Panc1 (cell line): ENCODE data around the gene PPP1R15A. TPM values are rescaled to one million over a fixed set of nuclear protein-coding genes. Genes with fewer than 3 reads are reported as not detected.

Source experiments
- ATAC-seq: fragments of 200-7000 bp; cut with Tn5 transposase; 2 replicates; pipeline ENCODE4 v1.9.1; 2020; ENCODE audit warnings: mild to moderate bottlenecking, moderate library complexity
- BruUV-seq: library from RNA; stranded (reverse); fragments of 400-500 nt; replicated peaks from 2 replicates; lab custom pipeline; 2021; lab: Mats Ljungman, UMichigan
- CTCF ChIA-PET: fragments of 300-600 bp; sonication (Branson Sonifier 250); formaldehyde crosslinking; loops from one replicate; lab custom pipeline; 2022; ENCODE audit warnings: antibody characterized with exemption; lab: Charles Lee
- POLR2A ChIA-PET: fragments of 300-600 bp; sonication (Branson Sonifier 250); formaldehyde crosslinking; loops from one replicate; lab custom pipeline; 2022; ENCODE audit warnings: antibody characterized with exemption; lab: Charles Lee
- DNase-seq: peaks from one replicate; pipeline ENCODE4 v3.0.0-alpha.2; 2010; ENCODE audit warnings: low read depth, low spot score
- H3K27ac ChIP-seq: 2 replicates; pipeline ENCODE4 v1.5.1; 2011; ENCODE audit warnings: mild to moderate bottlenecking, low read length, inconsistent platforms
- H3K27me3 ChIP-seq: fragments of 200-500 bp; sonication (Bioruptor generic); 2 replicates; pipeline ENCODE4 v1.6.0; 2014; ENCODE audit warnings: low read length, inconsistent platforms; ENCODE audit not compliant: control insufficient read depth, insufficient read depth
- H3K36me3 ChIP-seq: fragments of 200-500 bp; sonication (Bioruptor generic); 2 replicates; pipeline ENCODE4 v1.5.1; 2014; ENCODE audit warnings: inconsistent platforms, mild to moderate bottlenecking, low read length, moderate library complexity; ENCODE audit not compliant: control insufficient read depth, insufficient read depth
- H3K4me1 ChIP-seq: 2 replicates; pipeline ENCODE4 v1.5.1; 2011; ENCODE audit warnings: inconsistent platforms, mild to moderate bottlenecking, low read length, moderate library complexity; ENCODE audit not compliant: control insufficient read depth, insufficient read depth
- H3K4me3 ChIP-seq, 2 experiments: 2 replicates each; pipeline ENCODE4 v1.5.1; 2011 to 2012; ENCODE audit warnings: low read depth in 2 of 2, low read length in 2 of 2, mild to moderate bottlenecking in 2 of 2, inconsistent platforms in 1 of 2, moderate library complexity in 1 of 2
- H3K9me3 ChIP-seq: fragments of 200-500 bp; sonication (Bioruptor generic); 2 replicates; pipeline ENCODE4 v1.5.1; 2014; ENCODE audit warnings: low read depth, mild to moderate bottlenecking, inconsistent platforms, low read length, moderate library complexity; ENCODE audit not compliant: control insufficient read depth, insufficient read depth
- CTCF ChIP-seq: fragments of 450-650 bp; IDR thresholded peaks from 2 replicates; pipeline ENCODE4 v1.5.1; 2017; ENCODE audit warnings: mild to moderate bottlenecking
- POLR2AphosphoS5 ChIP-seq: IDR thresholded peaks from 2 replicates; pipeline ENCODE4 v1.6.1; 2012; ENCODE audit warnings: mild to moderate bottlenecking, low read depth, low read length, moderate library complexity
- SIN3A ChIP-seq: IDR thresholded peaks from 2 replicates; pipeline ENCODE4 v1.6.1; 2012; ENCODE audit warnings: low read depth, mild to moderate bottlenecking, low read length, moderate library complexity, borderline replicate concordance; ENCODE audit not compliant: insufficient read depth
- TCF7L2 ChIP-seq: IDR thresholded peaks from 2 replicates; pipeline ENCODE4 v1.6.1; 2011; ENCODE audit warnings: mild to moderate bottlenecking, low read depth, low read length, inconsistent platforms
- in situ Hi-C: cut with HindIII; loops from 2 replicates; pipeline ENCODE4 v1.10.0; 2016; ENCODE audit warnings: low sequenced_read_pairs, low pct_unique_long_range_greater_than_20kb
- intact Hi-C: fragments of 100-400 bp; cut with micrococcal nuclease; formaldehyde crosslinking; loops from one replicate; pipeline ENCODE4 v1.10.0; 2022; ENCODE audit not compliant: unreplicated experiment
- total RNA-seq: library from RNA; stranded (reverse); gene quantifications from one replicate; pipeline ENCODE4 v1.2.1, GENCODE V29; 2021; ENCODE audit not compliant: unreplicated experiment
- TF ChIP-seq, protein P1 (sequence below), 2 experiments: IDR thresholded peaks; 2 replicates each; pipeline ENCODE4 v1.6.1; 2011 to 2012; ENCODE audit warnings: low read depth in 2 of 2, control low read depth in 1 of 2, low read length in 1 of 2, mild to moderate bottlenecking in 1 of 2, moderate library complexity in 1 of 2; ENCODE audit not compliant: insufficient read depth in 1 of 2

Gene PPP1R15A
- total RNA-seq, 1 experiment from 2014 or later, result 27.1 TPM

GRCh38 chr19:48914181-48914580, 42.0 kb downstream of the PPP1R15A start:
- BruUV-seq, result no TSS peak
- H3K36me3 ChIP-seq, result peaks cover 5% of the 10 kb centered on the region
- no peak overlapping the region for H3K4me3 ChIP-seq
- intact Hi-C loops, result no loop called here
- H3K27me3 ChIP-seq, result no peaks in the 10 kb centered on the region
- DNase-seq (no peak), ATAC-seq (no peak)
- ChIA-PET CTCF (no interaction called here), POLR2A (no interaction called here)
- H3K27ac ChIP-seq, result no peak overlapping the region
- in situ Hi-C loops, result no loop called here
- H3K9me3 ChIP-seq, result no peaks in the 10 kb centered on the region
- TF ChIP-seq TCF7L2, result no peak
- no peak for TF ChIP-seq SIN3A
- TF ChIP-seq, protein P1, sequence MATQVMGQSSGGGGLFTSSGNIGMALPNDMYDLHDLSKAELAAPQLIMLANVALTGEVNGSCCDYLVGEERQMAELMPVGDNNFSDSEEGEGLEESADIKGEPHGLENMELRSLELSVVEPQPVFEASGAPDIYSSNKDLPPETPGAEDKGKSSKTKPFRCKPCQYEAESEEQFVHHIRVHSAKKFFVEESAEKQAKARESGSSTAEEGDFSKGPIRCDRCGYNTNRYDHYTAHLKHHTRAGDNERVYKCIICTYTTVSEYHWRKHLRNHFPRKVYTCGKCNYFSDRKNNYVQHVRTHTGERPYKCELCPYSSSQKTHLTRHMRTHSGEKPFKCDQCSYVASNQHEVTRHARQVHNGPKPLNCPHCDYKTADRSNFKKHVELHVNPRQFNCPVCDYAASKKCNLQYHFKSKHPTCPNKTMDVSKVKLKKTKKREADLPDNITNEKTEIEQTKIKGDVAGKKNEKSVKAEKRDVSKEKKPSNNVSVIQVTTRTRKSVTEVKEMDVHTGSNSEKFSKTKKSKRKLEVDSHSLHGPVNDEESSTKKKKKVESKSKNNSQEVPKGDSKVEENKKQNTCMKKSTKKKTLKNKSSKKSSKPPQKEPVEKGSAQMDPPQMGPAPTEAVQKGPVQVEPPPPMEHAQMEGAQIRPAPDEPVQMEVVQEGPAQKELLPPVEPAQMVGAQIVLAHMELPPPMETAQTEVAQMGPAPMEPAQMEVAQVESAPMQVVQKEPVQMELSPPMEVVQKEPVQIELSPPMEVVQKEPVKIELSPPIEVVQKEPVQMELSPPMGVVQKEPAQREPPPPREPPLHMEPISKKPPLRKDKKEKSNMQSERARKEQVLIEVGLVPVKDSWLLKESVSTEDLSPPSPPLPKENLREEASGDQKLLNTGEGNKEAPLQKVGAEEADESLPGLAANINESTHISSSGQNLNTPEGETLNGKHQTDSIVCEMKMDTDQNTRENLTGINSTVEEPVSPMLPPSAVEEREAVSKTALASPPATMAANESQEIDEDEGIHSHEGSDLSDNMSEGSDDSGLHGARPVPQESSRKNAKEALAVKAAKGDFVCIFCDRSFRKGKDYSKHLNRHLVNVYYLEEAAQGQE (IDR thresholded peaks at IDR 0.05; ENCODE audit: insufficient read depth in 1 of 2, low read depth in 2 of 2, low read length in 1 of 2), result no peak
- TF ChIP-seq CTCF, result no peak
- TF ChIP-seq POLR2AphosphoS5, result no peak
- no peaks in the 10 kb centered on the region for H3K4me1 ChIP-seq

DNA sequence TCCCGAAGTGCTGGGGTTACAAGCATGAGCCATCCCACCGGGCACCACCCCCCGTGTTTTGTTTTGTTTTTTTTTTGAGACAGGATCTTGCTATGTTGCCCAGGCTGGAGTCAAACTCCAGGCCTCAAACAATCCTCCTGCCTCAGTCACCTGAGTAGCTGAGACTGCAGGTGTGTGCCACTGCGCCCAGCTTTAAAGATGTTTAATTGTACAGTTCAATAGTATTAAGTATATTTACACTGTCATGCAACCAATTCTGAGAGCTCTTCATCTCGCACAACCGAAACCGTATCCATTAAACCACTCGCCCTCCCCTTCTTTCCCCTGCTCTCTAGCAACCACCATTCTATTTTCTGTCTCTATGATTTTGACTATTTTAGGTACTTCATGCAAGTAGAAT, 43.5 kb downstream of the PPP1R15A start:
- no TSS peak for BruUV-seq
- DNase-seq (no peak), ATAC-seq (no peak)
- H3K4me1 ChIP-seq, result no peaks in the 10 kb centered on the region
- POLR2A ChIA-PET, result no interaction called here
- in situ Hi-C loops, result no loop called here
- H3K27me3 ChIP-seq, result no peaks in the 10 kb centered on the region
- TF ChIP-seq SIN3A (no peak), TCF7L2 (no peak), POLR2AphosphoS5 (no peak), CTCF (no peak)
- TF ChIP-seq, protein P1 (IDR thresholded peaks at IDR 0.05; ENCODE audit: insufficient read depth in 1 of 2, low read depth in 2 of 2, low read length in 1 of 2), result no peak
- peaks cover 5% of the 10 kb centered on the region for H3K36me3 ChIP-seq
- H3K4me3 ChIP-seq, result no peak overlapping the region
- CTCF ChIA-PET, result interaction anchor here (0.6 kb wide), 1 partner anchor 10 kb away, joined by 6 read pairs; no protein-coding TSS in a partner anchor
- intact Hi-C loops, result no loop called here
- no peak overlapping the region for H3K27ac ChIP-seq
- H3K9me3 ChIP-seq, result no peaks in the 10 kb centered on the region
